Activated T-helper 9 cell treated with anti-CD3 and anti-CD28 coated beads, Interleukin-2, amount 50 U/mL, for 16 hours (primary cell): ENCODE data around the gene SPOCD1.
"Not testable (repeated sequence)": the region's sequence is repeated elsewhere in the genome, so short reads cannot be mapped to it uniquely, and the experiment has no call there.

ENCODE experiments used
- DNase-seq: peaks from one replicate; pipeline ENCODE4 v3.0.0-alpha.2; 2020; ENCODE audit warnings: low read depth

Gene SPOCD1

GRCh38 chr1:31828926-31829690 is 13.3 kb upstream of the SPOCD1 start:
- DNase-seq, result no peak

GRCh38 chr1:31828341-31828740 is 12.5 kb upstream of the SPOCD1 start:
- DNase-seq, result no peak

- DNase-seq, result no peak
Measured at GRCh38 chr1:31823780-31824179, 8.0 kb upstream of the SPOCD1 start.

- DNase-seq, result no peak
Measured at GRCh38 chr1:31822766-31823165, 6.9 kb upstream of the SPOCD1 start.

GRCh38 chr1:31820196-31820595 is 4.4 kb upstream of the SPOCD1 start:
- DNase-seq, result not testable (repeated sequence)

- DNase-seq, result no peak
Measured at GRCh38 chr1:31818206-31818605, 2.4 kb upstream of the SPOCD1 start.

GRCh38 chr1:31816947-31817346 is 1.1 kb upstream of the SPOCD1 start:
- not testable (repeated sequence) for DNase-seq

- DNase-seq, result not testable (repeated sequence)
Measured at GRCh38 chr1:31816501-31816900, 679 bp upstream of the SPOCD1 start.

- DNase-seq, result no peak
Measured at GRCh38 chr1:31815307-31815645, 546 bp downstream of the SPOCD1 start.

GRCh38 chr1:31814631-31815306 is 1.1 kb downstream of the SPOCD1 start:
- no peak for DNase-seq

GRCh38 chr1:31814041-31814511 is 1.7 kb downstream of the SPOCD1 start:
- DNase-seq, result no peak

- DNase-seq, result no peak
Measured at GRCh38 chr1:31812158-31812829, 3.5 kb downstream of the SPOCD1 start.

GRCh38 chr1:31811605-31812004 is 4.2 kb downstream of the SPOCD1 start:
- DNase-seq, result no peak

GRCh38 chr1:31809698-31810097 is 6.1 kb downstream of the SPOCD1 start:
- DNase-seq, result no peak

- no peak for DNase-seq
Measured at GRCh38 chr1:31807273-31808048, 8.4 kb downstream of the SPOCD1 start.

- DNase-seq, result no peak
Measured at GRCh38 chr1:31805318-31805717, 10.5 kb downstream of the SPOCD1 start.

GRCh38 chr1:31804098-31804497 is 11.7 kb downstream of the SPOCD1 start:
- DNase-seq, result no peak

- no peak for DNase-seq
Measured at GRCh38 chr1:31803610-31804009, 12.2 kb downstream of the SPOCD1 start.

GRCh38 chr1:31802190-31803150 is 13.4 kb downstream of the SPOCD1 start:
- no peak for DNase-seq

- no peak for DNase-seq
Measured at GRCh38 chr1:31801458-31801857, 14.4 kb downstream of the SPOCD1 start.

- no peak for DNase-seq
Measured at GRCh38 chr1:31800674-31800967, 15.2 kb downstream of the SPOCD1 start.
